PC-3 (cell line): ENCODE data around the gene RTP5.

Source experiments
- CTCF ChIP-seq: fragments of 300-600 bp; sonication (generic); conservative IDR thresholded peaks from 2 replicates; pipeline ENCODE4 v1.5.1; 2017; ENCODE audit warnings: antibody characterized with exemption, low read depth, mild to moderate bottlenecking, low read length
- EZH2 ChIP-seq: fragments of 300-600 bp; sonication (generic); IDR thresholded peaks from one replicate; pipeline ENCODE4 v1.6.1; 2017; ENCODE audit warnings: antibody characterized with exemption, mild to moderate bottlenecking, low read length; ENCODE audit not compliant: unreplicated experiment
- EZH2phosphoT487 ChIP-seq: fragments of 300-600 bp; sonication (generic); IDR thresholded peaks from 2 replicates; pipeline ENCODE4 v1.6.1; 2018; ENCODE audit warnings: mild to moderate bottlenecking, antibody characterized with exemption, low read length, borderline replicate concordance

GRCh38 chr2:241873081-241873802 is 3.7 kb downstream of the RTP5 start:
- no peak for TF ChIP-seq CTCF
- TF ChIP-seq EZH2phosphoT487, result no peak
- no peak for TF ChIP-seq EZH2
